ENCODE data around the gene YPEL2.

The YPEL2 gene

DNA sequence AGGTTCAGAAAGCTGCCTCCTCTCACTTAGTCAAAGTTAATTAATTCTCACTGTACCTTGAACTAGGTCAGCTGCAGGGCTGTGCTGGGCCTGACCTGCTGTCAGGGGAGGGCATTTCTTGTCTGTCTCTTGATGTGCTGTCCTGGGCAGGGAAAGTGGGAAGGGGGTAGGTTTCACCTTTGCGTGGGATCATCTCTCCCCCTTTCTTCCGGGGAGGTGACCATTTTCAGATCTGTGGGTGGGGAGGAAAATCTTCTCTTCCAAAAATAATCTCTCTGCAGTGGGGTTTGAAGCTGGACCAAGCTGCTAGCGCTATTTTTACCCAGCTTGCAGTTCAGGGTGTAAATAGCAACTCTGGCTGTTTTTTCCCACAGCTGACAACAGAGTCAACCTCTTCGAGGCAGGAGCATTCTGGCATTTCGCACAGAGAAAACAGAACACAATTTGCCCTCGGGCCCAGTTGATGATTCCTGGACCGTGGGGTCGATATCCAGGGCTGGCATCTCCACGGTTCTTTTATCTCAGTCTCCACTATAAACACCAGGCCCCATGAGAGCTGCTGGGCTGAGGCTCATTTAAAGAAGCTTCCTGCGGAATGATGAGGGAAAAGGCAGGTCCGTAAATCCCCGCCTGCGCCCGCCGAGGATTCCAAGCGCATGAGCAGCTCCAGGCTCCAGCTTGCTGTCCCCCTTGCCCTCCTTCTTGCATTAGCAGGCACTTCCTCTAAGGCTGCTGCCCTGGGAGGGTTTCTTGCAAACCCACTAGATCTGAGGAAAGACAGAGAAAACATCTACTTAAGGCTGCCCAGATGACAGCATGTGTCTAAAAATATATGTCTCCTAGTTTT, 93.9 kb downstream of the YPEL2 start:
- Histone ChIP-seq H3K4me3 (replicated peaks; ENCODE audit: low read depth, low read length) (no peak overlapping the region), H3K36me3 (ENCODE audit: control insufficient read depth, insufficient read depth, low read length) (no peaks in the 10 kb centered on the region), H3K27me3 (replicated peaks; ENCODE audit: control insufficient read depth, insufficient read depth, low read length) (no peaks in the 10 kb centered on the region)
- no peak for DNase-seq (ENCODE audit: extremely low read depth, insufficient read length)
- TF ChIP-seq, protein P1, sequence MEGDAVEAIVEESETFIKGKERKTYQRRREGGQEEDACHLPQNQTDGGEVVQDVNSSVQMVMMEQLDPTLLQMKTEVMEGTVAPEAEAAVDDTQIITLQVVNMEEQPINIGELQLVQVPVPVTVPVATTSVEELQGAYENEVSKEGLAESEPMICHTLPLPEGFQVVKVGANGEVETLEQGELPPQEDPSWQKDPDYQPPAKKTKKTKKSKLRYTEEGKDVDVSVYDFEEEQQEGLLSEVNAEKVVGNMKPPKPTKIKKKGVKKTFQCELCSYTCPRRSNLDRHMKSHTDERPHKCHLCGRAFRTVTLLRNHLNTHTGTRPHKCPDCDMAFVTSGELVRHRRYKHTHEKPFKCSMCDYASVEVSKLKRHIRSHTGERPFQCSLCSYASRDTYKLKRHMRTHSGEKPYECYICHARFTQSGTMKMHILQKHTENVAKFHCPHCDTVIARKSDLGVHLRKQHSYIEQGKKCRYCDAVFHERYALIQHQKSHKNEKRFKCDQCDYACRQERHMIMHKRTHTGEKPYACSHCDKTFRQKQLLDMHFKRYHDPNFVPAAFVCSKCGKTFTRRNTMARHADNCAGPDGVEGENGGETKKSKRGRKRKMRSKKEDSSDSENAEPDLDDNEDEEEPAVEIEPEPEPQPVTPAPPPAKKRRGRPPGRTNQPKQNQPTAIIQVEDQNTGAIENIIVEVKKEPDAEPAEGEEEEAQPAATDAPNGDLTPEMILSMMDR (IDR thresholded peaks at IDR 0.05; ENCODE audit: insufficient read depth, low read length, poor library complexity, severe bottlenecking), result no peak

DNA sequence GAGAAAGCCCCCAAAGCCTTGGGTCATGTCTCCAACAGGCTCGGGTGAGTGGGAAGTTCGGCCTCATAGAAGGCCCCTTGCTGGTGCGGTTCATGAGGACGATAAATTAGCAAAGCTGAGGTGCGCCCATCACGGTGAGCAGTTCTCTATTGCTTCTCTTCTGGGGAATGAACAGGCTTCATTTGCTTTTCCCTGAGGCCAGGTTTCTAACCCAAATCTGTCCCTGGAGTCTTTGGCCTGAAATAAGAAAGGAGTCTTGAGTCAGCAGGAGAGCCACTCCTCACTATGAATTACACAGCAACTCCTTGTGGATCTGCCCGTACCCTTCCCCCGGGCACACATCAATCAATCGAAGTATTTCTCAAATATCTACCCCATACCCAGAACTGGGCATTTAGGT, 94.6 kb downstream of the YPEL2 start:
- Histone ChIP-seq H3K27me3 (replicated peaks; ENCODE audit: control insufficient read depth, insufficient read depth, low read length) (no peaks in the 10 kb centered on the region), H3K36me3 (ENCODE audit: control insufficient read depth, insufficient read depth, low read length) (no peaks in the 10 kb centered on the region), H3K4me3 (replicated peaks; ENCODE audit: low read depth, low read length) (no peak overlapping the region)
- TF ChIP-seq, protein P1 (IDR thresholded peaks at IDR 0.05; ENCODE audit: insufficient read depth, low read length, poor library complexity, severe bottlenecking), result no peak
- DNase-seq (ENCODE audit: extremely low read depth, insufficient read length), result no peak

DNA sequence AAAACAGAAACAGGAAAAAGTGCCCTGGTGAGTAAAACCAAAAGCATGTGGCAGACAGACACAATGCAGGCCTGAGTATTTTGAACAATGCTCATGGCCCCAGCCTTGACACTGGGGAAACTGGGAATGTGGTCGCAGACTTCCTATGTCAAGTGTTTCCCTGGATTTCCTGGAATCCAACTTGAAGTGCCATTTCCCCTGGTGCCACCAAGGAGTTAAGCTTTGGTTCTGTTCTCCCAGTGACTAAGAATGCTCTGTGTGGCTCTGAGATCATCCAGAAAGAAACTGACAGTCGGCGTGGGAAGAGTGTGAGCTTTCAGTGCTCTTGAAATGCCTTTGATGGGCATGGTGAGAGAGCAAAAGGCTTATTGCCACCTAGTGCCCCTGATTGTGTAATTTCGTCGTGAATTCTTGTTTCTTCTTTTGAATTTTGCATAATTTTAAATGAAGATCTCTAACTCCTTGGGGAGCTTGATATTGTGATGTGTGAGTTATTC, 96.0 kb downstream of the YPEL2 start:
- TF ChIP-seq, protein P1 (IDR thresholded peaks at IDR 0.05; ENCODE audit: insufficient read depth, low read length, poor library complexity, severe bottlenecking), result no peak
- DNase-seq (ENCODE audit: extremely low read depth, insufficient read length), result no peak
- Histone ChIP-seq H3K36me3 (ENCODE audit: control insufficient read depth, insufficient read depth, low read length) (no peaks in the 10 kb centered on the region), H3K4me3 (replicated peaks; ENCODE audit: low read depth, low read length) (no peak overlapping the region), H3K27me3 (replicated peaks; ENCODE audit: control insufficient read depth, insufficient read depth, low read length) (no peaks in the 10 kb centered on the region)

- H3K27me3 ChIP-seq (replicated peaks; ENCODE audit: control insufficient read depth, insufficient read depth, low read length), result no peaks in the 10 kb centered on the region
- no peak overlapping the region for H3K4me3 ChIP-seq (replicated peaks; ENCODE audit: low read depth, low read length)
- no peaks in the 10 kb centered on the region for H3K36me3 ChIP-seq (ENCODE audit: control insufficient read depth, insufficient read depth, low read length)
- TF ChIP-seq, protein P1 (IDR thresholded peaks at IDR 0.05; ENCODE audit: insufficient read depth, low read length, poor library complexity, severe bottlenecking), result no peak
- no peak for DNase-seq (ENCODE audit: extremely low read depth, insufficient read length)
Observed at GRCh38 chr17:59427996-59428395, 96.5 kb downstream of the YPEL2 start.

- no peaks in the 10 kb centered on the region for H3K36me3 ChIP-seq (ENCODE audit: control insufficient read depth, insufficient read depth, low read length)
- TF ChIP-seq, protein P1 (IDR thresholded peaks at IDR 0.05; ENCODE audit: insufficient read depth, low read length, poor library complexity, severe bottlenecking), result no peak
- H3K27me3 ChIP-seq (replicated peaks; ENCODE audit: control insufficient read depth, insufficient read depth, low read length), result no peaks in the 10 kb centered on the region
- no peak for DNase-seq (ENCODE audit: extremely low read depth, insufficient read length)
- no peak overlapping the region for H3K4me3 ChIP-seq (replicated peaks; ENCODE audit: low read depth, low read length)
Observed at GRCh38 chr17:59428916-59429485, 97.5 kb downstream of the YPEL2 start.
